ENCODE results near the gene VPS9D1. TPM values are rescaled to one million over a fixed set of nuclear protein-coding genes. Genes with fewer than 3 reads are reported as not detected.

VPS9D1 gene
- total RNA-seq, 6 experiments from 2014 or later, result 5.6 to 12.4 (median 9.4) TPM

- Histone ChIP-seq H3K4me3 (no peak overlapping the region), H3K4me1 (peaks cover 0 to 19% (median 7%) of the 10 kb centered on the region in 4 donors), H3K9me3 (no peaks in the 10 kb centered on the region), H3K27ac (no peak overlapping the region), H3K27me3 (no peaks in the 10 kb centered on the region), H3K36me3 (peaks cover 0 to 22% (median 6%) of the 10 kb centered on the region in 4 donors)
- ATAC-seq (no peak), DNase-seq (no peak)
- WGBS (ENCODE audit: insufficient coverage, low coverage, low lambda C conversion rate, missing lambda C conversion rate), result 88% methylated on average over 7 of the region's 32 CpGs
- intact Hi-C loops (cut with DNase I), result no loop called here
- no peak for TF ChIP-seq CTCF (IDR thresholded peaks at IDR 0.05)
- no peak for TF ChIP-seq POLR2A (IDR thresholded peaks at IDR 0.05)
Measured at GRCh38 chr16:89697616-89698331, 22.9 kb downstream of the VPS9D1 start.

GRCh38 chr16:89697161-89697615 is 23.5 kb downstream of the VPS9D1 start:
- Histone ChIP-seq H3K9me3 (no peaks in the 10 kb centered on the region), H3K27ac (no peak overlapping the region), H3K4me1 (peaks cover 0 to 19% (median 7%) of the 10 kb centered on the region in 4 donors), H3K4me3 (no peak overlapping the region), H3K27me3 (no peaks in the 10 kb centered on the region), H3K36me3 (peaks cover 0 to 28% (median 7%) of the 10 kb centered on the region in 4 donors)
- intact Hi-C loops (cut with DNase I), result no loop called here
- 80% methylated on average over 1 of the region's 19 CpGs for WGBS (ENCODE audit: insufficient coverage, low coverage, low lambda C conversion rate, missing lambda C conversion rate)
- no peak for ATAC-seq
- DNase-seq, result no peak
- no peak for TF ChIP-seq POLR2A (IDR thresholded peaks at IDR 0.05)
- no peak for TF ChIP-seq CTCF (IDR thresholded peaks at IDR 0.05)

GRCh38 chr16:89696670-89697128 is 24.0 kb downstream of the VPS9D1 start:
- intact Hi-C loops (cut with DNase I), result no loop called here
- Histone ChIP-seq H3K4me1 (peaks cover 0 to 19% (median 7%) of the 10 kb centered on the region in 4 donors), H3K27ac (no peak overlapping the region), H3K36me3 (peaks cover 0 to 33% (median 9%) of the 10 kb centered on the region in 4 donors), H3K4me3 (no peak overlapping the region), H3K27me3 (no peaks in the 10 kb centered on the region), H3K9me3 (no peaks in the 10 kb centered on the region)
- no peak for DNase-seq
- no peak for ATAC-seq
- WGBS (ENCODE audit: insufficient coverage, low coverage, low lambda C conversion rate, missing lambda C conversion rate), result 80% methylated on average over 2 of the region's 18 CpGs
- TF ChIP-seq CTCF (IDR thresholded peaks at IDR 0.05) (no peak), POLR2A (IDR thresholded peaks at IDR 0.05) (no peak)

GRCh38 chr16:89695875-89696669 is 24.6 kb downstream of the VPS9D1 start:
- Histone ChIP-seq H3K27me3 (no peaks in the 10 kb centered on the region), H3K27ac (no peak overlapping the region), H3K36me3 (peaks cover 0 to 39% (median 13%) of the 10 kb centered on the region in 4 donors), H3K4me3 (no peak overlapping the region), H3K9me3 (no peaks in the 10 kb centered on the region), H3K4me1 (peaks cover 0 to 18% (median 7%) of the 10 kb centered on the region in 4 donors)
- ATAC-seq (no peak), DNase-seq (peak in 1 of 3 donors; percentile 61)
- intact Hi-C loops (cut with DNase I), result no loop called here
- 0% methylated on average over 1 of the region's 25 CpGs for WGBS (ENCODE audit: insufficient coverage, low coverage, low lambda C conversion rate, missing lambda C conversion rate)
- TF ChIP-seq CTCF (IDR thresholded peaks at IDR 0.05), result no peak
- no peak for TF ChIP-seq POLR2A (IDR thresholded peaks at IDR 0.05)
